ENCODE data around the gene NGLY1.

DNA sequence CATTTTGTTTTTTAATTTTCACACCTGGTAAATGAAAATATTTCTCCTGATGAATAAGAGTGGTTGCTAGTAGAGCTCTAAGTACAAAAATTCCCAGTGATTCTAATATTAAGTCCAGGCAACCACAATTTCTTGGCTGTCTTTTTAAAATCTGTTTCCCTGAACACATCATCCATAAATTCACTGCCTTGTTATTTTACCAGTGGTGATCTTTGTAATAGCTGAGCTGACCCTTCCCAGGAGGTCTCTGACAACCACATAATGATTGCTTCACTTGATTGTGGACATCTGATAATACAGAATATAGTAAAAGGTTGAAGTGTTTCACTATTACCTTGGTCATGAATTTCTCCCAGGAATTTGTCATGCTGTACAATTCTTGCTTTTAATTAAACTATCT lies 104.7 kb downstream of the NGLY1 start:
- TF ChIP-seq YY1 (IDR thresholded peaks at IDR 0.05; ENCODE audit: low read depth) (no peak), RAD21 (IDR thresholded peaks at IDR 0.05; ENCODE audit: low read depth) (no peak), EP300 (IDR thresholded peaks at IDR 0.05; ENCODE audit: borderline replicate concordance) (no peak), TAF1 (IDR thresholded peaks at IDR 0.05; ENCODE audit: low read depth) (no peak), CREB1 (IDR thresholded peaks at IDR 0.05; ENCODE audit: low read depth) (no peak), EGR1 (IDR thresholded peaks at IDR 0.05) (no peak), FOXM1 (IDR thresholded peaks at IDR 0.05; ENCODE audit: borderline replicate concordance, low read depth) (no peak), CEBPB (IDR thresholded peaks at IDR 0.05) (no peak), ZBTB7A (IDR thresholded peaks at IDR 0.05; ENCODE audit: low read depth) (no peak), TCF12 (IDR thresholded peaks at IDR 0.05; ENCODE audit: low read depth) (no peak)
- TF ChIP-seq, protein P1, sequence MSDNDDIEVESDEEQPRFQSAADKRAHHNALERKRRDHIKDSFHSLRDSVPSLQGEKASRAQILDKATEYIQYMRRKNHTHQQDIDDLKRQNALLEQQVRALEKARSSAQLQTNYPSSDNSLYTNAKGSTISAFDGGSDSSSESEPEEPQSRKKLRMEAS (IDR thresholded peaks at IDR 0.05), result no peak
- TF ChIP-seq, protein P2, sequence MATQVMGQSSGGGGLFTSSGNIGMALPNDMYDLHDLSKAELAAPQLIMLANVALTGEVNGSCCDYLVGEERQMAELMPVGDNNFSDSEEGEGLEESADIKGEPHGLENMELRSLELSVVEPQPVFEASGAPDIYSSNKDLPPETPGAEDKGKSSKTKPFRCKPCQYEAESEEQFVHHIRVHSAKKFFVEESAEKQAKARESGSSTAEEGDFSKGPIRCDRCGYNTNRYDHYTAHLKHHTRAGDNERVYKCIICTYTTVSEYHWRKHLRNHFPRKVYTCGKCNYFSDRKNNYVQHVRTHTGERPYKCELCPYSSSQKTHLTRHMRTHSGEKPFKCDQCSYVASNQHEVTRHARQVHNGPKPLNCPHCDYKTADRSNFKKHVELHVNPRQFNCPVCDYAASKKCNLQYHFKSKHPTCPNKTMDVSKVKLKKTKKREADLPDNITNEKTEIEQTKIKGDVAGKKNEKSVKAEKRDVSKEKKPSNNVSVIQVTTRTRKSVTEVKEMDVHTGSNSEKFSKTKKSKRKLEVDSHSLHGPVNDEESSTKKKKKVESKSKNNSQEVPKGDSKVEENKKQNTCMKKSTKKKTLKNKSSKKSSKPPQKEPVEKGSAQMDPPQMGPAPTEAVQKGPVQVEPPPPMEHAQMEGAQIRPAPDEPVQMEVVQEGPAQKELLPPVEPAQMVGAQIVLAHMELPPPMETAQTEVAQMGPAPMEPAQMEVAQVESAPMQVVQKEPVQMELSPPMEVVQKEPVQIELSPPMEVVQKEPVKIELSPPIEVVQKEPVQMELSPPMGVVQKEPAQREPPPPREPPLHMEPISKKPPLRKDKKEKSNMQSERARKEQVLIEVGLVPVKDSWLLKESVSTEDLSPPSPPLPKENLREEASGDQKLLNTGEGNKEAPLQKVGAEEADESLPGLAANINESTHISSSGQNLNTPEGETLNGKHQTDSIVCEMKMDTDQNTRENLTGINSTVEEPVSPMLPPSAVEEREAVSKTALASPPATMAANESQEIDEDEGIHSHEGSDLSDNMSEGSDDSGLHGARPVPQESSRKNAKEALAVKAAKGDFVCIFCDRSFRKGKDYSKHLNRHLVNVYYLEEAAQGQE (IDR thresholded peaks at IDR 0.05; ENCODE audit: low read depth), result no peak

Measured in Ishikawa (cell line).